Erythroblast (primary cell): ENCODE measurements around the gene PCNX1.

Source experiments
- GATA1 ChIP-seq: IDR thresholded peaks from 2 replicates; pipeline ENCODE4 v1.6.1; 2011; ENCODE audit warnings: low read depth, mild to moderate bottlenecking, control low read depth, low read length, moderate library complexity
- POLR2A ChIP-seq: IDR thresholded peaks from 2 replicates; pipeline ENCODE4 v1.6.1; 2011; ENCODE audit warnings: mild to moderate bottlenecking, low read length

- TF ChIP-seq POLR2A, result no peak
- TF ChIP-seq GATA1, result no peak
Observed at GRCh38 chr14:70934084-70934483, 26.8 kb downstream of the PCNX1 start.
